Caco-2 (cell line): ENCODE data around the gene EPS8L1. TPM values are rescaled to one million over a fixed set of nuclear protein-coding genes. Genes with fewer than 3 reads are reported as not detected.
A peak's percentile ranks its signal among the peaks of the same experiment; 100 is the strongest.

Source experiments
- BruUV-seq: library from RNA; stranded (reverse); fragments of 400-500 nt; replicated peaks from 2 replicates; lab custom pipeline; 2021; lab: Mats Ljungman, UMichigan
- CTCF ChIA-PET: fragments of 300-600 bp; sonication (Branson Sonifier 250); formaldehyde crosslinking; loops from one replicate; lab custom pipeline; 2022; ENCODE audit warnings: antibody characterized with exemption; lab: Charles Lee
- POLR2A ChIA-PET: fragments of 300-600 bp; sonication (Branson Sonifier 250); formaldehyde crosslinking; loops from one replicate; lab custom pipeline; 2022; ENCODE audit warnings: antibody characterized with exemption; lab: Charles Lee
- DNase-seq, 2 experiments: peaks; one replicate each; pipeline versions ENCODE4 v3.0.0 to v3.0.0-alpha.2; 2020 to 2022
- H3K27me3 ChIP-seq: replicated peaks from 2 replicates; pipeline ENCODE4 v1.6.0; 2011; ENCODE audit warnings: low read length; ENCODE audit not compliant: control insufficient read depth, insufficient read depth
- H3K36me3 ChIP-seq: 2 replicates; pipeline ENCODE4 v1.5.1; 2011; ENCODE audit warnings: low read length; ENCODE audit not compliant: control insufficient read depth, insufficient read depth
- H3K4me1 ChIP-seq: fragments of 250-450 bp; sonication (Bioruptor Pico); 2 replicates; pipeline ENCODE4 v1.5.1; 2020; ENCODE audit warnings: mild to moderate bottlenecking
- H3K4me3 ChIP-seq: 2 replicates; pipeline ENCODE4 v1.5.1; 2011; ENCODE audit warnings: low read depth, mild to moderate bottlenecking, control low read depth, low read length
- H3K9me3 ChIP-seq: fragments of 250-450 bp; sonication (Bioruptor Pico); 2 replicates; pipeline ENCODE4 v1.5.1; 2020; ENCODE audit warnings: mild to moderate bottlenecking, moderate library complexity
- H3K27ac Mint-ChIP-seq: one replicate; pipeline ENCODE4 v1.8.0; 2022; ENCODE audit warnings: mixed read lengths; ENCODE audit not compliant: unreplicated experiment
- H3K27me3 Mint-ChIP-seq: one replicate; pipeline ENCODE4 v1.8.0; 2022; ENCODE audit warnings: mixed read lengths; ENCODE audit not compliant: insufficient read depth, unreplicated experiment
- H3K36me3 Mint-ChIP-seq: one replicate; pipeline ENCODE4 v1.8.0; 2022; ENCODE audit warnings: mild to moderate bottlenecking, mixed read lengths; ENCODE audit not compliant: insufficient read depth, unreplicated experiment
- H3K4me1 Mint-ChIP-seq: one replicate; pipeline ENCODE4 v1.8.0; 2022; ENCODE audit warnings: low read depth, mixed read lengths; ENCODE audit not compliant: unreplicated experiment
- H3K4me3 Mint-ChIP-seq: one replicate; pipeline ENCODE4 v1.8.0; 2022; ENCODE audit warnings: mild to moderate bottlenecking, moderate library complexity, mixed read lengths; ENCODE audit not compliant: unreplicated experiment
- H3K9me3 Mint-ChIP-seq: one replicate; pipeline ENCODE4 v1.8.0; 2022; ENCODE audit warnings: mixed read lengths; ENCODE audit not compliant: unreplicated experiment
- CTCF ChIP-seq, 2 experiments: fragments of 200-600 bp in 1 of 2; IDR thresholded peaks; 1 replicate in 1 of 2; 2 replicates in 1 of 2; pipeline versions ENCODE4 v1.5.1 to v1.8.0; 2011 to 2022; ENCODE audit warnings: antibody characterized with exemption in 1 of 2, control low read depth in 1 of 2, inconsistent platforms in 1 of 2, low read depth in 1 of 2, low read length in 1 of 2, mild to moderate bottlenecking in 1 of 2, moderate library complexity in 1 of 2; ENCODE audit not compliant: insufficient read depth in 1 of 2, severe bottlenecking in 1 of 2, unreplicated experiment in 1 of 2
- intact Hi-C: fragments of 100-400 bp; cut with micrococcal nuclease; formaldehyde crosslinking; loops from one replicate; pipeline ENCODE4 v1.10.0; 2022; ENCODE audit not compliant: unreplicated experiment
- total RNA-seq: library from RNA; stranded (reverse); gene quantifications from 2 replicates; pipeline ENCODE4 v1.2.3, GENCODE V29; 2022

EPS8L1 gene
- total RNA-seq, 1 experiment from 2014 or later, result 135 TPM

DNA sequence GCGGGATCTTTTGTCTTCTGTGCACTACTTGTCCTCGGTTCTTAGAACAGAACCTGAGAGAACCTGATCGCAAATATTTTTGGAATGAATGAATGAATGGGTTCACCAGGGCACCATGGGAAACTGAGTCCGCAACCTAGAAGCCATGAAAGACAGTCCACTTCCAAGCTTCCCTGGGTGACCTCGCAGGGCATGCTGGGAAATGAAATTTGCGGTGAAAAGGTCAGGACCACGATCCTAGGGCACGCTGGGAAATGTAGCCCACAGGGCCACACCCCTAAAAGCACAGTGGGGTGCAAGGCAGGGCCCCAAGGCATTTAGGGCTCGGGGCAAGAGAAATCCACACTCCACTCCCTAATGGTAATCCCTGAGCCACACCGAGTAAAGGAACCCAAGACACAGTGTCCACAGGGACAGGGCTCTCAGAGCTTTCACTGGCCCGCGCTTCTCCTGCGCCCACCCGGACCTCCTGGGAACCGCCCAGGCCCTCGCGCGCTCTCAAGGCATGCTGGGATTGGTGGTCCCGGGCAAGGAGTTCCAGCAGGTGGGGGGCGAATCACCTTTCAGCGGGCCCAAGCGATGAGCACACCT is 42.8 kb downstream of the EPS8L1 start:
- no TSS peak for BruUV-seq
- peaks cover 17% of the 10 kb centered on the region; the same call in 1 of the 2 replicates for H3K4me1 ChIP-seq
- H3K36me3 Mint-ChIP-seq, result peaks cover 16% of the 10 kb centered on the region
- no peaks in the 10 kb centered on the region for H3K27me3 ChIP-seq
- peak overlapping the region; percentile 85 for H3K4me3 Mint-ChIP-seq
- no peaks in the 10 kb centered on the region for H3K9me3 ChIP-seq
- H3K4me3 ChIP-seq, result peak overlapping the region; percentile 88
- intact Hi-C loops, result no loop called here
- TF ChIP-seq CTCF (IDR thresholded peaks at IDR 0.05; ENCODE audit: insufficient read depth in 1 of 2, low read depth in 1 of 2, low read length in 1 of 2, severe bottlenecking in 1 of 2, unreplicated experiment in 1 of 2), result no peak
- ChIA-PET POLR2A (interaction anchor here (0.6 to 1.4 kb wide), 2 partner anchors 22 to 932 kb away, joined by 4 read pairs; no protein-coding TSS in a partner anchor), CTCF (interaction anchor here (1.1 to 1.4 kb wide), 2 partner anchors 14 to 23 kb away, joined by 3 read pairs; no protein-coding TSS in a partner anchor)
- no peaks in the 10 kb centered on the region; the same call in 1 of the 2 replicates for H3K36me3 ChIP-seq
- peaks cover 18% of the 10 kb centered on the region for H3K4me1 Mint-ChIP-seq
- no peaks in the 10 kb centered on the region for H3K9me3 Mint-ChIP-seq
- peak overlapping the region; percentile 79 for H3K27ac Mint-ChIP-seq
- no peaks in the 10 kb centered on the region for H3K27me3 Mint-ChIP-seq
- peak in 1 of 2 experiments; percentile 37 for DNase-seq

DNA sequence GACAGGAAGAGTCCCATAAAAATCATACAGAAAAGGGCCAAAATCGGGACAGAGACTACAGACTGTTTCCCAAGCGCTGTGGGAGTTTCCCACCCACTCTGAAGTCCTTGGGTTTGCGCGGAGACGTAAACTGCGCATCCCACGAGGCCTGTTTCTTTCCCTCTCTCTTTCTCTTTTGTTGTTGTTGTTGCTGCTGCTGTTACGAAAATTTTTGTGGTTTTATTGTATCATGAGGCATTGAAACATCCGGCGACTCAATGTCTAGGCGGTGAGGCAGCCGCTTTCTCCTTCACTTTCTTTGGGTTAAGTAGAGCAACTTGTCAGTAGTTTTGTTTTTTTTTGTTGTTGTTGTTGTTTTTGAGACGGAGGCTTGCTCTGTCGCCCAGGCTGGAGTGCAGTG is 43.4 kb downstream of the EPS8L1 start:
- POLR2A ChIA-PET, result no interaction called here

DNA sequence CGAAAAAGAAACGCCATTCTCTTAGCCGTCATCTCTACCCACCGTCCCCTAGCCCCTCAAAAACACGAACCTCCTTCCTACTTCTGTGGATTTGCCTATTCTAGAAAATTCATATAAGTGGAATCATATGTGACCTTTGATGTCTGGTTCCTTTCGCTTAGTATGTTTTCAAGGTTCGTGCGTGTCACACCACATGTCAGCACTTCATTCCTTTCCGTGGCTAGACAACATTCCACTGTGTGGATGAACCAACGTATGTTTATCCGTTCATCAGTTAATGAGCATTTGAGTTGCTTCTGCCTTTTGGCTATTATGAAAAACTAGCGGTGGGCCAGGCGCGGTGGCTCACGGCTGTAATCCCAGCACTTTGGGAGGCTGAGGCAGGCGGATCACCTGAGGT is 55.8 kb downstream of the EPS8L1 start:
- no peaks in the 10 kb centered on the region for H3K4me1 Mint-ChIP-seq
- H3K4me3 Mint-ChIP-seq, result no peak overlapping the region
- intact Hi-C loops, result no loop called here
- CTCF ChIA-PET, result interaction anchor here (1.6 kb wide), 1 partner anchor 250 kb away, joined by 3 read pairs; no protein-coding TSS in a partner anchor
- H3K27me3 ChIP-seq, result no peaks in the 10 kb centered on the region
- no peak for DNase-seq
- no peak for TF ChIP-seq CTCF (IDR thresholded peaks at IDR 0.05; ENCODE audit: insufficient read depth in 1 of 2, low read depth in 1 of 2, low read length in 1 of 2, severe bottlenecking in 1 of 2, unreplicated experiment in 1 of 2)
- H3K4me3 ChIP-seq, result no peak overlapping the region
- no peaks in the 10 kb centered on the region for H3K36me3 ChIP-seq
- no peaks in the 10 kb centered on the region for H3K9me3 ChIP-seq
- no peaks in the 10 kb centered on the region for H3K27me3 Mint-ChIP-seq
- BruUV-seq, result no TSS peak
- no peak overlapping the region for H3K27ac Mint-ChIP-seq
- H3K4me1 ChIP-seq, result 0 out of 2 replicates have a peak, but pooled peaks cover 3% of the 10 kb centered on the region
- POLR2A ChIA-PET, result no interaction called here
- H3K36me3 Mint-ChIP-seq, result no peaks in the 10 kb centered on the region
- H3K9me3 Mint-ChIP-seq, result no peaks in the 10 kb centered on the region

More for the DNA sequence above, 43.4 kb downstream of the EPS8L1 start:
- Mint-ChIP-seq H3K27me3 (no peaks in the 10 kb centered on the region), H3K9me3 (no peaks in the 10 kb centered on the region), H3K4me3 (peak overlapping the region; percentile 35), H3K27ac (no peak overlapping the region), H3K36me3 (peaks cover 16% of the 10 kb centered on the region), H3K4me1 (peaks cover 18% of the 10 kb centered on the region)
- intact Hi-C loops, result no loop called here
- TF ChIP-seq CTCF (IDR thresholded peaks at IDR 0.05; ENCODE audit: insufficient read depth in 1 of 2, low read depth in 1 of 2, low read length in 1 of 2, severe bottlenecking in 1 of 2, unreplicated experiment in 1 of 2), result no peak
- DNase-seq, result no peak
- no TSS peak for BruUV-seq
- no peaks in the 10 kb centered on the region for H3K9me3 ChIP-seq
- H3K4me1 ChIP-seq, result peaks cover 17% of the 10 kb centered on the region; the same call in 1 of the 2 replicates
- CTCF ChIA-PET, result no interaction called here
- H3K4me3 ChIP-seq, result no peak overlapping the region
- no peaks in the 10 kb centered on the region; the same call in 1 of the 2 replicates for H3K36me3 ChIP-seq
- no peaks in the 10 kb centered on the region for H3K27me3 ChIP-seq
